Measurements from ENCODE around the gene HIGD1A. TPM values are rescaled to one million over a fixed set of nuclear protein-coding genes. Genes with fewer than 3 reads are reported as not detected.

Gene HIGD1A
- total RNA-seq, 1 donor from 2014 or later, result 190 TPM

GRCh38 chr3:42827023-42827422 is 22.7 kb upstream of the HIGD1A start:
- no peak for DNase-seq (ENCODE audit: low read depth)
- no peaks in the 10 kb centered on the region for H3K27me3 ChIP-seq (ENCODE audit: control insufficient read depth, insufficient read depth, low read length)
- H3K4me3 ChIP-seq (ENCODE audit: low read depth, low read length), result no peak overlapping the region
- no peaks in the 10 kb centered on the region for H3K36me3 ChIP-seq (ENCODE audit: control insufficient read depth, insufficient read depth, low read length)
- no peak for TF ChIP-seq CTCF (IDR thresholded peaks at IDR 0.05; ENCODE audit: insufficient read depth, low read length, poor library complexity, severe bottlenecking)

GRCh38 chr3:42826141-42826540 is 21.9 kb upstream of the HIGD1A start:
- DNase-seq (ENCODE audit: low read depth), result no peak
- Histone ChIP-seq H3K36me3 (ENCODE audit: control insufficient read depth, insufficient read depth, low read length) (no peaks in the 10 kb centered on the region), H3K4me3 (ENCODE audit: low read depth, low read length) (no peak overlapping the region), H3K27me3 (ENCODE audit: control insufficient read depth, insufficient read depth, low read length) (no peaks in the 10 kb centered on the region)
- TF ChIP-seq CTCF (IDR thresholded peaks at IDR 0.05; ENCODE audit: insufficient read depth, low read length, poor library complexity, severe bottlenecking), result no peak

GRCh38 chr3:42823351-42823750 is 19.1 kb upstream of the HIGD1A start:
- no peaks in the 10 kb centered on the region for H3K27me3 ChIP-seq (ENCODE audit: control insufficient read depth, insufficient read depth, low read length)
- TF ChIP-seq CTCF (IDR thresholded peaks at IDR 0.05; ENCODE audit: insufficient read depth, low read length, poor library complexity, severe bottlenecking), result no peak
- no peaks in the 10 kb centered on the region for H3K36me3 ChIP-seq (ENCODE audit: control insufficient read depth, insufficient read depth, low read length)
- H3K4me3 ChIP-seq (ENCODE audit: low read depth, low read length), result no peak overlapping the region
- DNase-seq (ENCODE audit: low read depth), result no peak

GRCh38 chr3:42822828-42823227 is 18.5 kb upstream of the HIGD1A start:
- DNase-seq (ENCODE audit: low read depth), result no peak
- TF ChIP-seq CTCF (IDR thresholded peaks at IDR 0.05; ENCODE audit: insufficient read depth, low read length, poor library complexity, severe bottlenecking), result no peak
- Histone ChIP-seq H3K27me3 (ENCODE audit: control insufficient read depth, insufficient read depth, low read length) (no peaks in the 10 kb centered on the region), H3K36me3 (ENCODE audit: control insufficient read depth, insufficient read depth, low read length) (no peaks in the 10 kb centered on the region), H3K4me3 (ENCODE audit: low read depth, low read length) (no peak overlapping the region)

- H3K27me3 ChIP-seq (ENCODE audit: control insufficient read depth, insufficient read depth, low read length), result no peaks in the 10 kb centered on the region
- TF ChIP-seq CTCF (IDR thresholded peaks at IDR 0.05; ENCODE audit: insufficient read depth, low read length, poor library complexity, severe bottlenecking), result no peak
- no peak overlapping the region for H3K4me3 ChIP-seq (ENCODE audit: low read depth, low read length)
- no peak for DNase-seq (ENCODE audit: low read depth)
- H3K36me3 ChIP-seq (ENCODE audit: control insufficient read depth, insufficient read depth, low read length), result no peaks in the 10 kb centered on the region
These were observed 16.4 kb upstream of the HIGD1A start for GRCh38 chr3:42820746-42821051.

GRCh38 chr3:42819351-42819965 is 15.2 kb upstream of the HIGD1A start:
- H3K27me3 ChIP-seq (ENCODE audit: control insufficient read depth, insufficient read depth, low read length), result no peaks in the 10 kb centered on the region
- H3K36me3 ChIP-seq (ENCODE audit: control insufficient read depth, insufficient read depth, low read length), result no peaks in the 10 kb centered on the region
- TF ChIP-seq CTCF (IDR thresholded peaks at IDR 0.05; ENCODE audit: insufficient read depth, low read length, poor library complexity, severe bottlenecking), result peak; percentile 15
- no peak for DNase-seq (ENCODE audit: low read depth)
- H3K4me3 ChIP-seq (ENCODE audit: low read depth, low read length), result no peak overlapping the region
